Measurements from ENCODE around the gene ARHGEF16.

- no peak for TF ChIP-seq CTCF (IDR thresholded peaks at IDR 0.05)
- TF ChIP-seq POLR2A (IDR thresholded peaks at IDR 0.05), result no peak
Observed at GRCh38 chr1:3474016-3474415, 19.6 kb downstream of the ARHGEF16 start.
